Activated CD4-positive, alpha-beta T cell treated with anti-CD3 and anti-CD28 coated beads, Interleukin-2, amount 10 ng/mL, durations not matched to agents 24 days and 14 days (primary cell): ENCODE data around the gene PCDHGC5. TPM values are rescaled to one million over a fixed set of nuclear protein-coding genes. Genes with fewer than 3 reads are reported as not detected.

Source experiments
- DNase-seq: peaks from one replicate; pipeline ENCODE4 v3.0.0; 2022
- H3K27ac Mint-ChIP-seq: one replicate; pipeline ENCODE4 v1.8.0; 2022; ENCODE audit warnings: mild to moderate bottlenecking, mixed read lengths
- H3K27me3 Mint-ChIP-seq: one replicate; pipeline ENCODE4 v1.8.0; 2022; ENCODE audit warnings: mixed read lengths
- H3K36me3 Mint-ChIP-seq: one replicate; pipeline ENCODE4 v1.8.0; 2022; ENCODE audit warnings: low read depth, mild to moderate bottlenecking, mixed read lengths
- H3K4me1 Mint-ChIP-seq: one replicate; pipeline ENCODE4 v1.8.0; 2021; ENCODE audit warnings: mixed read lengths
- H3K4me3 Mint-ChIP-seq: one replicate; pipeline ENCODE4 v1.8.0; 2022; ENCODE audit warnings: mild to moderate bottlenecking, moderate library complexity, mixed read lengths
- H3K9me3 Mint-ChIP-seq: one replicate; pipeline ENCODE4 v1.8.0; 2021; ENCODE audit warnings: mixed read lengths
- intact Hi-C: fragments of 100-400 bp; cut with micrococcal nuclease; formaldehyde crosslinking; loops from one replicate; pipeline ENCODE4 v1.15.1; 2023
- total RNA-seq: library from RNA; stranded (reverse); gene quantifications from 2 replicates; pipeline ENCODE4 v1.2.3, GENCODE V29; 2022

Gene PCDHGC5
- total RNA-seq, 1 donor from 2014 or later = not detected

GRCh38 chr5:141521244-141521781, 32.4 kb downstream of the PCDHGC5 start:
- H3K36me3 Mint-ChIP-seq = peaks cover 77% of the 10 kb centered on the region
- intact Hi-C loops = loop anchor here (1.0 kb wide), 1 partner anchor 8 kb away; no protein-coding TSS in a partner anchor
- H3K4me3 Mint-ChIP-seq = no peak overlapping the region
- no peak for DNase-seq
- peaks cover 29% of the 10 kb centered on the region for H3K4me1 Mint-ChIP-seq
- peak overlapping the region; percentile 2 for H3K27ac Mint-ChIP-seq
- H3K9me3 Mint-ChIP-seq = no peaks in the 10 kb centered on the region
- no peaks in the 10 kb centered on the region for H3K27me3 Mint-ChIP-seq

- Mint-ChIP-seq H3K27me3 (no peaks in the 10 kb centered on the region), H3K4me3 (no peak overlapping the region), H3K27ac (no peak overlapping the region), H3K36me3 (peaks cover 77% of the 10 kb centered on the region), H3K4me1 (peaks cover 29% of the 10 kb centered on the region), H3K9me3 (no peaks in the 10 kb centered on the region)
- no peak for DNase-seq
- intact Hi-C loops = no loop called here
Observed at GRCh38 chr5:141522301-141522700, 33.4 kb downstream of the PCDHGC5 start.

GRCh38 chr5:141523991-141524390, 35.1 kb downstream of the PCDHGC5 start:
- H3K36me3 Mint-ChIP-seq = peaks cover 82% of the 10 kb centered on the region
- peaks cover 29% of the 10 kb centered on the region for H3K4me1 Mint-ChIP-seq
- H3K27me3 Mint-ChIP-seq = no peaks in the 10 kb centered on the region
- DNase-seq = no peak
- H3K27ac Mint-ChIP-seq = no peak overlapping the region
- H3K9me3 Mint-ChIP-seq = no peaks in the 10 kb centered on the region
- intact Hi-C loops = loop anchor here (2.0 kb wide), 3 partner anchors 33 to 111 kb away; partner anchors contain the start of genes PCDHGA10 and PCDHGA11
- H3K4me3 Mint-ChIP-seq = no peak overlapping the region

DNA sequence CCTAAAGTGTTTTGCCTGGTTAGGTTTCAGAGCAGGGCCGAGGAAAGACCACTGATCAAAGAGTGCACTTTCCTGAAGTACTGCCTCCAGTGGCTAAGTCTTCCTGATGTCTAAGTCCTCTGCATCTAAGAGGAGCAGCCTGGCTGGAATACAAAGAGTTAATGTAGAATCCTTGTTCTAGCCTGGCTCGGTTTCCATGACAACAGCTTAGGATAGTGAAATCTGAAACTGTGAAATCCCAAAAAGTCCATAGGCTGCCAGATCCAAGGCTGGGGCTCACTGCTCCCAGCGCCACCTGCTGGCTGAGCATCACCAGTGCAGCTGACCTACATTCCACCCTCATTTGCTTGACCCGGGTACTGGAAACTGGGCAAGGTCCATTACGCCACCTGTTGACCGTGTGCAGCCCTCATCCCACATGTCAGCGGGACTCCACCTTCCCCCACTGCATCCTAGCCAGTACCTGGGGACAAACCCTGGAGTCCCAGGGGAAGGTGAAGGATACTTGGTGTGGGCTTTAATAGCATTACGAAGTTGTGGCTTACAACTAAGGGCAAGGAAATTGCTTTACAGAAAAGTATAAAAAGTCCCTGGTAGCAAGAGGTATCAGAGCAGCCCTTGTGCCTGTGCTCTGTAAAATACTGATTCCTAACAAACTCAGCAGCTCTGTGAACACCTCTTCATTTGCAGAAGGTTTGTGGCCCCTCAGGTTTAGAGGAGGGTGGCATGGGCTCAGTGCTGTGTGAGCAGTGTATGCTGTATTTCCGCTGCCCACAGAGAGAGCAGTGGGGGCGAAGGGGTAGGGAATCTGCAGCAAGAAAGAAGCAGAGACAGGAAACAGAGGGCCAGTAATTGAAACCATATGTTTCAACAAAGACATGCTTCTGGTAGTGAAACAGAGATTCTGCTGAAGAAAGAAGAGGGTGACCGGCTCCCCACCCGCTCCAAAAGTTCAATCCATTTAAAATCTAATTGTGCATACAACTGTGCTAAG, 36.0 kb downstream of the PCDHGC5 start:
- Mint-ChIP-seq H3K27ac (peak overlapping the region; percentile 10), H3K4me1 (peaks cover 29% of the 10 kb centered on the region), H3K4me3 (no peak overlapping the region), H3K27me3 (no peaks in the 10 kb centered on the region), H3K36me3 (peaks cover 78% of the 10 kb centered on the region), H3K9me3 (no peaks in the 10 kb centered on the region)
- intact Hi-C loops = loop anchor here (2.0 kb wide), 3 partner anchors 32 to 112 kb away; partner anchors contain the start of genes PCDHGA10 and PCDHGA11
- peak; percentile 85 for DNase-seq

DNA sequence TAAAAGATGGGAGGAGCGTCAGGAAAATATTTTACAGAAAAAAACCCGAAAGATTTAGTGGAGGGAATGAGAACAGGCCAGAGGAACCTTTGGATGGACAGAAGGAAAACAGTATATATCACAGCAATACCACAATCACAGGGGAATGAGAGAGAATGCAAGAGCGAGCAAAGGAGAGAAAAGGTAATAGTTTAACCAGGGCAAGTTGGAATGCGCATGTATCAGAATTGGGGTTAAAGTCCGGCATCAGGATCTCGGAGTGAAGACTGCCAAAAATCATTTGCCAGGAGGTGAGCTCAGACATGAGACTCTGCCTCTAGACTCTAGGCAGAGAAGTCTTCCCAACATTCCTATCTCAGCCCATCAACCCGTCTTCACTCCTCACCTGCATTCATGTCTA, 36.8 kb downstream of the PCDHGC5 start:
- no peak overlapping the region for H3K27ac Mint-ChIP-seq
- intact Hi-C loops = loop anchor here (2.0 kb wide), 3 partner anchors 31 to 113 kb away; partner anchors contain the start of genes PCDHGA10 and PCDHGA11
- peaks cover 28% of the 10 kb centered on the region for H3K4me1 Mint-ChIP-seq
- H3K4me3 Mint-ChIP-seq = no peak overlapping the region
- no peak for DNase-seq
- no peaks in the 10 kb centered on the region for H3K27me3 Mint-ChIP-seq
- H3K9me3 Mint-ChIP-seq = no peaks in the 10 kb centered on the region
- H3K36me3 Mint-ChIP-seq = peaks cover 71% of the 10 kb centered on the region

DNA sequence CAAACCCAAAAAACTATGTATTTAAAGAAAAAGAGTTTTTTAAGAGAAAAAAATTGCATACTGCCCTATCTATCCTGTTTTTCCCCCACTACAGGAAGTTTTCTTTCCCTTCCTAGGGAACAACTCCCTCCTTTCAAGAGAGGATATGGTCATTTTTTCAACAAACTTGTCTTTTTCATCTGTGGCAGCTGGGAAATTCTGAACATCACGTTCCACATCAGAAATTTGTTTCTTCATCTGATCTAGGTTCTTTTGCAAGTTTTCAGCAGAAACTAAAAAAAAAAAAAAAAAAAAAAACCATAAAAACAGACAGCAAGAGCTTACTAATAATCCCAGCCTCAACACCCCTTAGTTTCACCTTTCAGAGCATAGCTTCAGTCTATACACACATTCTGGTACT, 38.5 kb downstream of the PCDHGC5 start:
- Mint-ChIP-seq H3K27me3 (no peaks in the 10 kb centered on the region), H3K9me3 (no peaks in the 10 kb centered on the region), H3K4me3 (no peak overlapping the region), H3K36me3 (peaks cover 58% of the 10 kb centered on the region), H3K27ac (no peak overlapping the region), H3K4me1 (peaks cover 12% of the 10 kb centered on the region)
- no peak for DNase-seq
- intact Hi-C loops = no loop called here

- no peaks in the 10 kb centered on the region for H3K9me3 Mint-ChIP-seq
- peaks cover 5% of the 10 kb centered on the region for H3K4me1 Mint-ChIP-seq
- H3K27me3 Mint-ChIP-seq = no peaks in the 10 kb centered on the region
- peak overlapping the region; percentile 14 for H3K27ac Mint-ChIP-seq
- H3K4me3 Mint-ChIP-seq = no peak overlapping the region
- no peak for DNase-seq
- intact Hi-C loops = no loop called here
- H3K36me3 Mint-ChIP-seq = peaks cover 52% of the 10 kb centered on the region
Observed at GRCh38 chr5:141528291-141528984, 39.6 kb downstream of the PCDHGC5 start.

- Mint-ChIP-seq H3K27me3 (no peaks in the 10 kb centered on the region), H3K27ac (no peak overlapping the region), H3K36me3 (peaks cover 51% of the 10 kb centered on the region), H3K9me3 (no peaks in the 10 kb centered on the region), H3K4me3 (no peak overlapping the region), H3K4me1 (peaks cover 5% of the 10 kb centered on the region)
- intact Hi-C loops = no loop called here
- DNase-seq = no peak
Observed at GRCh38 chr5:141529002-141529401, 40.1 kb downstream of the PCDHGC5 start.

GRCh38 chr5:141529873-141530272, 41.0 kb downstream of the PCDHGC5 start:
- H3K27ac Mint-ChIP-seq = no peak overlapping the region
- DNase-seq = no peak
- H3K27me3 Mint-ChIP-seq = no peaks in the 10 kb centered on the region
- peaks cover 2% of the 10 kb centered on the region for H3K4me1 Mint-ChIP-seq
- no peak overlapping the region for H3K4me3 Mint-ChIP-seq
- H3K36me3 Mint-ChIP-seq = peaks cover 51% of the 10 kb centered on the region
- H3K9me3 Mint-ChIP-seq = no peaks in the 10 kb centered on the region
- intact Hi-C loops = no loop called here

- H3K27me3 Mint-ChIP-seq = no peaks in the 10 kb centered on the region
- H3K36me3 Mint-ChIP-seq = peaks cover 48% of the 10 kb centered on the region
- intact Hi-C loops = no loop called here
- H3K4me3 Mint-ChIP-seq = no peak overlapping the region
- H3K4me1 Mint-ChIP-seq = peaks cover 1% of the 10 kb centered on the region
- no peak for DNase-seq
- H3K9me3 Mint-ChIP-seq = no peaks in the 10 kb centered on the region
- no peak overlapping the region for H3K27ac Mint-ChIP-seq
Observed at GRCh38 chr5:141532726-141533125, 43.8 kb downstream of the PCDHGC5 start.

- intact Hi-C loops = no loop called here
Observed at GRCh38 chr5:141533897-141534296, 45.0 kb downstream of the PCDHGC5 start.

DNA sequence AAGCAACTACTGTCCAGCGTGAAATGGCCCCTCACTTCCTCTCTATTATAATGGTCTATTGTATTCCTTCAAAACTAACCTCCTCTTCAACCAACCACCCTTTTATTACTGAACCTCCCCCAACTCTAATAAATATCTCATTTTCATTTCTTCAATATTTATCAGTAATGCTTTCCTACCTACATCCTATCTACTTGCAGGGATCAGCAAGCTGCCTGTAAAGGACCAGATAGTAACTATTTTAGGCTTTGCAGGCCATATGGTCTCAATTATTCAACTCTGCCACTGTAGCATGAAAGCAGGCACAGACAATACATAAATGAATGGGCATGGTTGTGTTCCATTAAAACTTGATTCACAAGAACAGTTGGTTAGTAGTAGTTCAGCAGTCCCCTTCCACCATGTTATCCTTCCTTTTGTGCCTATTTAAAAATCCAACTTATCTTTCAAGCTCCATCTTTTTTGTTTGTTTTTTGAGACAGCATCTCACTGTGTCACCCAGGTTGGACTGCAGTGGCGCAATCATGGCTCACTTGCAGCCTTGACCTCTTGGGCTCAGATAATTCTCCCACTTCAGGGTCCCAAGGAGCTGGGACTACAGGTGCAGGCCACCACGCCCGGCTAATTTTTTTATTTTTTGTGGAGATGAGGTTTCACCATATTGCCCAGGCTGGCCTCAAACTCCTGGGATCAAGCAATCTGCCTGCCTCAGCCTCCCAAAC, 45.8 kb downstream of the PCDHGC5 start:
- H3K36me3 Mint-ChIP-seq = peaks cover 36% of the 10 kb centered on the region
- intact Hi-C loops = no loop called here
- no peak for DNase-seq
- no peaks in the 10 kb centered on the region for H3K27me3 Mint-ChIP-seq
- no peak overlapping the region for H3K27ac Mint-ChIP-seq
- H3K9me3 Mint-ChIP-seq = no peaks in the 10 kb centered on the region
- no peak overlapping the region for H3K4me3 Mint-ChIP-seq
- H3K4me1 Mint-ChIP-seq = peaks cover 1% of the 10 kb centered on the region

More at GRCh38 chr5:141533897-141534296, 45.0 kb downstream of the PCDHGC5 start:
- no peak for DNase-seq
- Mint-ChIP-seq H3K27me3 (no peaks in the 10 kb centered on the region), H3K27ac (no peak overlapping the region), H3K36me3 (peaks cover 36% of the 10 kb centered on the region), H3K9me3 (no peaks in the 10 kb centered on the region), H3K4me1 (peaks cover 1% of the 10 kb centered on the region), H3K4me3 (no peak overlapping the region)
